Left renal cortex interstitium (tissue), 4 donors: ENCODE data around the gene MECR. TPM values are rescaled to one million over a fixed set of nuclear protein-coding genes. Genes with fewer than 3 reads are reported as not detected.

Source experiments
- DNase-seq, 4 donors: peaks; one replicate each; pipeline ENCODE4 v3.0.0-alpha.2; 2013; ENCODE audit warnings: low read depth in 4 of 4, low spot score in 2 of 4, missing footprints in 1 of 4
- polyA plus RNA-seq, 4 donors: library from polyadenylated mRNA; unstranded; fragments of 120-200 nt; gene quantifications; one replicate each; pipeline ENCODE4 v1.2.1, GENCODE V29; 2013; ENCODE audit not compliant: insufficient read length in 4 of 4

The MECR gene
- polyA plus RNA-seq, 4 donors = 21.7 to 37.3 (median 30.4) TPM

- DNase-seq = no peak
These were observed 88.0 kb downstream of the MECR start for GRCh38 chr1:29142714-29143113.

Other genes with a start within 250 kb of the MECR start
- gene TMEM200B, start 107.0 kb downstream of the MECR start, polyA plus RNA-seq = 10 to 100 TPM; 15.2 to 19.9 (median 16.0) TPM
- 100 to 1,000 TPM in 2 of 4 donors, 10 to 100 TPM in 2; 96.5 to 146 (median 118) TPM for gene SRSF4, start 49.0 kb downstream of the MECR start, polyA plus RNA-seq
- 10 to 100 TPM; 13.0 to 19.2 (median 14.5) TPM for gene PTPRU, start 5.6 kb upstream of the MECR start, polyA plus RNA-seq